NCI-H146 treated with DMSO at 0.1 percent for 48 hours (cell line): ENCODE data around the gene SH2B2.
A peak's percentile ranks its signal among the peaks of the same experiment; 100 is the strongest.

Source experiments
- DNase-seq: peaks from one replicate; lab custom pipeline; 2025; ENCODE audit not compliant: unreplicated experiment; lab: John Stamatoyannopoulos, UW

The SH2B2 gene

DNA sequence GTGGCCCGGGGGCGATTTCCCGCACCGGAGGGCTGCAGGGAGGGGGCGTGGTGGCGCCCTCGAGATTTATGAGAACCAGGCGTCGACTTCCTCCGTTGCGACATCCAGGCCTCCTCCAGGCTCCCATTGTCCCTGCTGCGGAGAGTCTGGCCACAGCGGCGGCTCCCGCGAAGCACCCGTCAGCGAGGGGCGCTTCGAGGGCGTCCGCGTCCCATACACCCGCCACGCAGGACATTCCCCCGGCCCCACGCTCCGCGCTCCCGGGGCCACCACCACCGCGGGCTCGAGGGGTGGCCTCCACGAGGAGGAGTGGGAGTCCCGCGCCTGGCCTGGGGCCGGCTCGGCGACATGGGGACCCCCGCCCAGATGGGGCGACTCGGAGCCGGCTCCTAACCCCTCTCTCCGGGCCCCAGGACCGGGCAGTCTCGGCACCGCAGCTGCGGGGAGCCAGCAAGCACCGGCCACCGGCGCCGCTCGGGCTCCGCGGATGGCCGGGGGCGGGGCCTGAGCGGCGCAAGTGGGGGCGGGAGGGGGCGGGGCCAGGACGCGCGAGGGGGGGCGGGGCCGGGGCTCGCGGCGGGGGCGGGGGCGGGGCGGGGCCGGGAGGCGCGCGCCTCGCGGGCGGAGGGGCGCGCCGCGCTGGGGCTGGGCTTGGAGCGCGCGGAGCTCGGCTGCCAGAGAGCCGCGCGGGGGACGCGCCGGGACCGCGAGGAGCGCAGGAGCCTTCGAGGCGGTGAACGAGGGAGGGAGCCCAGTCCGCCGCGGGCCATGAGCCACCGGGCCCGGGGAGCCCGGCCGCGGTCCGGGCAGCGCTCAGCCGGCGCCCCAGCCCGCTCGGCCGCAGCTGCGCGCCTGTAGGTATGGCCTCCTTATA is at the start of gene SH2B2:
Gene SH2B2 (plus strand): TSS at position 632 of the 874 bp plus-strand sequence. CDS start 13,683 bp downstream, outside the sequence.
- peak; percentile 9 for DNase-seq

- no peak for DNase-seq
Observed at GRCh38 chr7:102239206-102239820, 47.4 kb upstream of the SH2B2 start.

- DNase-seq = no peak
Observed at GRCh38 chr7:102241431-102241830, 45.2 kb upstream of the SH2B2 start.

GRCh38 chr7:102244601-102245000 is 42.1 kb upstream of the SH2B2 start:
- DNase-seq = no peak

- no peak for DNase-seq
Observed at GRCh38 chr7:102248081-102248455, 38.6 kb upstream of the SH2B2 start.

- no peak for DNase-seq
Observed at GRCh38 chr7:102248456-102249395, 37.9 kb upstream of the SH2B2 start.

- DNase-seq = no peak
Observed at GRCh38 chr7:102251531-102252365, 34.9 kb upstream of the SH2B2 start.

DNA sequence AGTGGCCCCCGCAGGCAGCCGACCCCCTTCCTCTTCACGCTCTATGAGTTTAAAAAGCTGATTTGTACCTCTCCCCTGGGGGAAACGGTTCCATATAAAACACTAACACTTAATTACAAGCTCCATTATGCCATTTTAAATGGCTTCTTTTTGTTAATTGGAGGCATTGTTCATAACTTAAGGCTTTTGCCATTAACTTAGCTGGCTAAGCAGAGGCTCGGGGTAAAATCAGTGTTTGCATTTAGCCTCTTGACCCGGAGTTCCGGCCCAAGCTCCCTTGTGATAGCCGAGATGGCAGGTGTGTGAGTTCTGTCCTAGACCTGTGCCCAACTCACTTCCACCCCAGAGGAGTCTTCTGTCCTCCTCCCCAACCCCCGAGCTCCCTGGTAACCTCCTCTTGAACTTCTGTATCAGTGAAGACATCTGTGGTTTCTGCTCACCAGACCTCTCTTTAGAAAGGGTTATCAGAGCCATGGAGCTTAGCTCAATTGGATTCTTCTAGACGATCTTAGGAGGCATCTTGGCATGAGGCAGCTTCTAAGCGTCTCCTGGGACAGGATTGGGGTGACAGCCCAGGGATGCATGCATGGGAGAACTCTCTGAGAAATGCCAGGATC is 34.2 kb upstream of the SH2B2 start:
- DNase-seq = no peak

- no peak for DNase-seq
Observed at GRCh38 chr7:102253066-102253972, 33.3 kb upstream of the SH2B2 start.

- DNase-seq = no peak
Observed at GRCh38 chr7:102253973-102254370, 32.7 kb upstream of the SH2B2 start.

DNA sequence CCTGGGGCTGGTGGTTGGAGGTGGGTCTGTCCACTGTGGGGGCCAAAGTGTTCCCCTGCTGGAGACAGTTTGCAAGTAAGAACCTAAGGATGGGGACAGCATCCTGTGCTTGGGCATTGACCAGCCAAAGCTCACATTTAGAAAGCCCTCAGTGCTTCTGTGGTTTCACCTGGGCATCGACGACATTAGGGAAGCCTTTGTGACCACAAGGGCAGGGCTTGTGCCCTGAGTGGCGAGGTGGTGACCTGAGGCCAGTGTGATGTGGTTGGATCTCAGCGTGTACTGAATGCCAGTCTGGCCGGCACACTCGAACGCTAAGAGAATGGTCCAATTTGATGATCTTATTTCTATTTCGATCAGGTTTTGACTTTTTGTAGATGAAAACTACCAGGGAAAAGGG is 32.1 kb upstream of the SH2B2 start:
- DNase-seq = no peak

- DNase-seq = no peak
Observed at GRCh38 chr7:102255501-102255900, 31.2 kb upstream of the SH2B2 start.

DNA sequence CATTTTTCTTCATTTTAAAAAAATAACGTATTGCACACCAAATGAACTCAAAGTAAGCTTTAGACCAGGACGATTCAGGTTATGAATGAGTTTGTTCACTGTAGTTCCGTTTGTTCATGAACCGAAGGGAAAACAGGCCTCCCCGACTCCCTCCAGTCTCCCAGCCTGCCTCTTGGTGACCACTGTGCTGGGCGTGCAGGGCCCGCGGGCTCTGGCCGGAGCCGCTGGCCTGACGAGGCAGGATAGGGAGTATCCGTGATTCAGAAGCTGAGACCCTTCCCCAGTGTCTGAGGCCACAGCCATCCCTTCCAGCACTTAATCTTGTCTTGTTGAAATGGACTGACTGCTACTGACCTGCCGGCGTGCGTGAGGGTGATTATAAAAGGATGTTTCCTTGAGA is 30.8 kb upstream of the SH2B2 start:
- no peak for DNase-seq

DNA sequence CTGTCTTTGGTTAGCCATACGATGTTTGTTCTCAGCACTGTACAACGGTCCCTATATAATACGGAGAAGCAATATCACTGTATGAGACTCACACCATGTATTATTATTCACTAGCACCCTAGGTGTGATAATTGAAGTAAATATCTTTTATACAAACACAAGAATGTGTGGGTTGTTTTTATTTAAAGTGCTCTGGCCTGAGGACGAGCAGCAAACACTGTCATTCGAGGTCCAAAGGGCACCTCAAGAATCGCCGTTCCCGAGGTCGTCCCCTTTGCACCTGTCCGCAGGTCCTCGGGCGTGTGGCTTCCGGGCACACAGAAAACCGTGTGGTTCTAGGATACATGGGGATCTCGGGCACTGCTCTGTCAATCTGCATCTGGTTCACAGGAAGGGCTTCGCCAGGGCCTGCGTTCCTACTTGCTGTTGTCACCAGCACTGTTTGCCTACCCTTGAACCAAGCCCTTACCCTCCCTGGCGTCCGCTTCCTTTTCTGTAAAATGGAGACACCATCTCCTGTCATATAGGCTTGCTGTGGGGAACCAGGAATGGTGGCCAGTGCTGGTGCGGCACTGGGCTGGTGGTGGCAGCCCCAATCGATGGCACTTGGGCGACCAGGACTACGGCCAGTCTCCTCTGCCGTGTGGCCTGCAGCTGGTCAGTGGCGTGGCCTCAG is 28.5 kb upstream of the SH2B2 start:
- no peak for DNase-seq

DNA sequence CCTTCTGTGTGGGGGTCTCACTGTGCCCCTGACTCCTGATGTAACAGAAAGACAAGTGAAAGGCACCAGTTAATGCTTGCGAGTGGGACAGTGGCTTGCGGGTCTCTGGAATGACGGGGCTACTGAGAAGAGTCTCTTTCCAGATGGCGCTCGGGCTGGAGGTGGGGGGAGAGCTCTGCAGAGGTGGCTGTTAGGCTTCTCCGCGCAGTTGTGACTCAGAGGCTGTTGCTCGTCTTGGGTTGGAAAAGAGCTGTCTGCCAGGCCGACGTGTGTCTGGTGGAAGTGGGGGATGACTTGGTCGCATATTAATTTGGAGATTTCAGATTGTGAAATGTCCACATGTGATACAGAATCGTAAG is 27.9 kb upstream of the SH2B2 start:
- no peak for DNase-seq

DNA sequence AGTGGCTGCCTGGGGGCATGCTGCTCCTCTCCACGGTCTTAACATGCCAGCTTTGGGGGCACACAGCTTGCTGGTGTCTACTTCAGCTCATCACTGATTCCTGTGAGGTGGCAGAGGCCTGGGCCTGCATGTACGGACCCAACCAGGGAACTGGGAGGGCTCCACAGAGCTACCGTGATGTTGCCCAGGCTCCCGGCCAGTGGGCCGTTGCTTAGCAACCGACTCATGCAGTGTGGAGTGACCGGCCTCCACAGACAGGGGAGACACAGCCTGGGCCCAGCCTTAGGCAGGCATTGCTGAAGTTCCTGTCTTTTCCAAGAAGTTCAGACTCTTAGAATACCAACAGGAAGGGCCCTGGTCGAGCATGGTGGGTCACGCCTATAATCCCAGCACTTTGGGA is 25.8 kb upstream of the SH2B2 start:
- DNase-seq = no peak

DNA sequence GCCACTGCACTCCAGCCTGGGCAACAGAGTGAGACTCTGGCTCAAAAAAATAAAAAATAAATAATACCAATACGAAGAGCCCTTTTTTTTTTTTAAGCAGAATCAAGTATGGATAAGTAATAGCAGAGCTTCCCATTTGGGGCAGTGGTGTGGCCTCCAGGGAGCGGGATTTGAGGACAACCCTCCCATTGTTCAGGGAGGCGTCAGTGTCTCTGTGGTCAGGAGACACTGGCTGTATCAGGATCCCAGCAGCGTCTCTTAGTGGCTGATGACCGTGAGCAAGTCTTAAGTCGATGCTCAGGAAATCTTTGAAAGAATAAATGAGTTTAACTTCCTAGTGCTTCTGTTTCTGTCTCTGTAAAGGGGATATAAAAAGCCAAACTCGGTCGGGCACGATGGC is 25.2 kb upstream of the SH2B2 start:
- no peak for DNase-seq

DNA sequence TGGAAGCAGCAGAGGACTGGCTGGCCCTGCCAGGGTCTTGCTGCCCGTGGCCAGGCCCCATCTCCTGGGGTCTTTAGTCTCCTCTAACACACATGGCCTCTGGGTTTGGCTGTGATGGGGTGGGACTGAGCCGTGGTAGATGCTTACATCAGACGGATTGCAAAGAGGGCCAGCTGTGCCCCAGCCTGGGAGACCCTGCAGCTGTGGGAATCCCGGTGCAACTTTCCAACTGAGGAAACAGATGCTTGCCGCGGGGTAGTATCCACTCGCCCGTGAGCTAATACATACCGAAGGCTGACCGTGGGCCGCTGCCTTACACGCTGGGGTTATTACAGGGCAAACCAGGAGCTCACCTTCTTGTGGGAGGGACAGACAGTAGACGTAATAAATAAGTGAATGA is 24.1 kb upstream of the SH2B2 start:
- no peak for DNase-seq
